Measurements from ENCODE around the gene GOT1. TPM values are rescaled to one million over a fixed set of nuclear protein-coding genes. Genes with fewer than 3 reads are reported as not detected.

Gene GOT1
- total RNA-seq, 1 experiment from 2014 or later, result 35.4 TPM

DNA sequence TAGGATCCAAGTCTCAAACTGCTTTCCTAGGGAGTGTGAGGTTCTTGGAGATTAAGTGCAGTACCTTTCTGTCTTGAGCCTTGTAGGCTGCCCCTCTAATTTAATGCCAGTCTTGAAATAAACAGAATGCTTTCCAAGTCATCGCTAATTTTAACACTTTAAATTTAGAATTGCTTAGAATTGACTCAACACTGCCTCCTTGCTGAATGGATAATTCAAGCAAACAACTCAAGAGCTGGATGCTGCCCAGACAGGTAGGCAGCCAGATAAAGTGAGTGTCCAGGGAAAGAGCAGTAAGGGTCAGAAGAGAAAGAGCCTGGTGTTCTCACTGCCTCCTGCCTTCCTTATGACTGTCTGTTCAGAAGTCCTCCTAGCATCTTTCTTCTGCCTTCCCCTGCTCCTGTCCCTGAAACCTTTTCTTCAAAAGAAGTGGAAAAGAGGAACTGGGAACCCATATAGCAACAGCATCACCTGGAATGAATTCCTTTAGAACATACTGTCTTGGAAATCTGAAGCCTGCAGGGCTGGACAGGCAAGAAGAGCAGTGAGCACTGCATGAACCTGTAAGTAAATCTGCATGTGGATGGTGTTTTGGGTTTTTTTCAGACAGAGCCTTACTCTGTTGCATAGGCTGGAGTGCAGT lies 3.1 kb upstream of the GOT1 start:
- no peak for DNase-seq (ENCODE audit: low spot score)

DNA sequence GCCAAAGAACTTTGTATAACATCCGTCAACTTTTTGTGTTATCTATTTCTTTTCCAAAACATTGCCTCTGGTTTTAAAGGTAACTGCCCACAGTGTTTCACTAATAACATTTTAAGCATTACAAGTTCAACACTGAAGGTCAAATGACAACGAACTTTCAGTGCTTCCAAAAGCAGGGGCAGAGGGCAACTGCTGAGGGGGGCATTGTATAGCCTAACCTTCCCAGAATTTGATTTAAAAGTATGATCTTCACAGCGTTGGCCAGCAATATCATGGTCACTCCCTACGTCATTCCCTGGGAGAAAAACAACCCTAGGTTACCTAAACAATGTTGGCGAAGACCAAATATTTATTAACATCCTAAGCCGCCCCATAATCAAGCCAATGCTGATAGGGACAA lies 2.5 kb upstream of the GOT1 start:
- DNase-seq (ENCODE audit: low spot score), result no peak

DNA sequence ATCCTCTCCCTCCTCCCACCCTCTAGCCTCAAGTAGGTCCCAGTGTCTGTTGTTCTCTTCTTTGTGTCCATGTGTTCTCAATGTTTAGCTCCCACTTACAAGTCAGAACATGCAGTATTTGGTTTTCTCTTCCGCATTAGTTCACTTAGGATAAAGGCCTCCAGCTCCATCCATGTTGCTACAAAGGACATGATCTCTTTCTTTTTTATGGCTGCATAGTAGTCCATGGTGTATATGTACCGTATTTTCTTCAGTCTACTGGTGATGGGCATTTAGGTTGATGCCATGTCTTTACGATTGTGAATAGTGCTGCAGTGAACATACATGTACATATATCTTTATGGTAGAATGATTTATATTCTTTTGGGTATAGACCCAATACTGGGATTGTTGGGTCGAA lies 1.6 kb upstream of the GOT1 start:
- DNase-seq (ENCODE audit: low spot score), result no peak

DNA sequence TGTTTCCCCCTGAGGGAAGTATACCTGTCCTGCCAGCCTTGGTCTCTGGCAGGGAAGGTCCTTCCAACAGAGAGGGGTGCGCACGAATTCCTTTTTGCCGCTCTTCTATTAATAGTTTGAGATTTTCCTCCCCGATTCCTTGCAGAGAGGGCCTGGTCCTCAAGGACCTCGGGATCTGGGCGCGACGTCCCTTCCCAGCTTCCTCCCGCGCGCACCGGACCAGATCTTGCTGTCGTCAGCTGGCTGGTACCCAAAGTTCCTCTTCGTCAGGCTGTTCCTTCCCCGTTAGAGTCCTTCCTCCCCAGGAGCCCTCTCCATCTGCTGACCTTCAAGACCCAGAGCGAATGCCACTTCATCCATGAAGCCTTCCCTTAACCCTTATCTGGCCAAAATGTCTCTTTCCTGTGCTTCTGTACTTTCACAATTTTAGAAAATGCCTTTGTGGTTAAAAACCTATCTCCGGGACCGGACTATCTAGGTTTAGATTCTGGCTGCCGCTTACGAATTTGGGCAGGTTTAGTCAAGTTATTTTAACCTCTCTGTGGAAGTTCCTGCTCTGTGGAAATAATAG lies 851 bp upstream of the GOT1 start:
- peak; percentile 55 for DNase-seq (ENCODE audit: low spot score)

DNA sequence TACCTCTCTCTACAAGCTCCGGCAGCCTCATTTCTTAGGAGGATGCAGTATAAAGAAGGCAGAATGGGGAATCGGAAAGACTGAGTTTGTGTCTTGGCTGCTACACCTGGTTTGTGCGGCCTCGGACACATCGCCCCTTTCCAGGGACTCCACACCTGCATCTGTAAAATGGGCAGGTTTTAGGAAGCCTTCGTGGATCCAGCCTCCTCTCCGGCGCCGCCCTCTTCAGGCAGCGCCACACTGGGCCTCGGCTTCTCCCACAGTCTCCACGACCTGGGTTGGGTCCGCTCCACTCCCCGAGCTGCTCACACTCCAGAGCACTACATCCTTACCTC lies 341 bp downstream of the GOT1 start:
- DNase-seq (ENCODE audit: low spot score), result no peak

DNA sequence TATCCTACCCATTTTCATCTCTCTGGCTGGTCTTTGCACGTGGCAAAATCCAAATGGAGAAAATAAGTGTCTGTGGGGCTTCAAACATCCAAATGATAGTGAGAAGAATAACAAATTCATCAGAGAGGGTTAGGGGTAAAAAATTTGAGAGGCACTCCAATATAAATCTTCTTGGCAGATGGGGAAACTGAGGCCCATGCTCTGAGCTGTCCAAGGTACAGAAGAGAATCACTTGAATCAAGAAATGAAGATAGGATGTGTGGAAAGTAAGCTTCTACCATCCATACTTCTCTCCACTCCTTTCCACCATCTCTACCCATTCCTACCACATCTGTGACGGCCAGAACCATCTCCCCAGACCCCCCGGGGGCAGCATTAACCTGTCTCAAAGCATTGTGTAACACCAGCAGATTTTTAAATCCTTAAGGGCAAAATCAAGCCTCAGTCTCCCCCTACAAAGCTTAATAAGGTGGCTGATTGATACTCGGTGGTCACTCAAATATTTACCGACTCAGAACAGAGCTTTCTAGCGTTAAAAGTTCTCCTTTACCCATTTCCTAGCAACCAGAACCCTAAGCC lies 818 bp downstream of the GOT1 start:
- DNase-seq (ENCODE audit: low spot score), result no peak

DNA sequence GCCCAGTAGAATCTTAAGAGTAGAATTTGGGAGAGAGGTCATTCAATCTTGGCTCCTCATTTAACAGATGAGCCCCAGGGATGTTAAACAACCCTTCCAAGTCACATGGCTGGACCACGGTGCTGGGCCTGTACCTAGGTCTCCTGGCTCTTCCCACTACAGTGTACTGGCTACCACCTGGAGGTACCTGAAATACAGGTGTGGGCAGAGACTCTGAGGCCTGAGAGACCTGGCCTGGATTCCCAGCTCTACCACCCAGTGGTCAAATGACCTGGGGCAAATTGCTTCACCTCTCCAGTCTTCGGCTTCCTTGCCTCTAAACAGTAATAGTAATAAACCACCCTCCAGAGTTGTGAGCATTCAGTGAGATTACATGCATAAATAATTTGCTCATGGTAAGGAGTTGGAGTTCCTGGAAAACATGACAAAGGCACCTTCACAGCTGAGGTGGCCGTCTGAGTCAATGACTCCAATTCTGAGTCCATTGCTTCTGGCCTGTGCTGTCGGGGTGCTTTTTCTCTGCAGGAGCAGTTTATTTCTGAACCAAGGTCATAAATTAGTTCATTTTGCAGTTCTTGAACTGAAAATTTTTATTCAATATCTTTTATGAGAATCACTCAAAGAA lies 2.7 kb downstream of the GOT1 start:
- no peak for DNase-seq (ENCODE audit: low spot score)

DNA sequence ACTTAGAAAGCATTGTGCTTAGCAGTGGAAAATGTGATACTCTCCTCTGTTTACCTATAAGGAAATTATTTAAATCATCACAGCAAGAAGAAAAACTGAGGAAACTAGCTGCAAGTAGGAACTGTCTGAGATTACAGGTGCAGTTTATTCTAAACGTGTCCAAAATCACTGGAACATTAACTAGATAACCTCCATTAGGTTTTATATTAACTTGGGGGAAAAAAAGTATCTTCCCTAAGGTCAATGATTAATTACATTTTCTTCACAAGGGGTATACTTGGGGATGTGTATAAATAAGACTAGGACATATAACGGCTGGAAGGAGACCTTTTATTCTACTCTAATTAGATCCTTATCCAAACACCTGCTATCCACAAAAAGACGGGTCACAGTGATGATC lies 3.7 kb downstream of the GOT1 start:
- no peak for DNase-seq (ENCODE audit: low spot score)

DNA sequence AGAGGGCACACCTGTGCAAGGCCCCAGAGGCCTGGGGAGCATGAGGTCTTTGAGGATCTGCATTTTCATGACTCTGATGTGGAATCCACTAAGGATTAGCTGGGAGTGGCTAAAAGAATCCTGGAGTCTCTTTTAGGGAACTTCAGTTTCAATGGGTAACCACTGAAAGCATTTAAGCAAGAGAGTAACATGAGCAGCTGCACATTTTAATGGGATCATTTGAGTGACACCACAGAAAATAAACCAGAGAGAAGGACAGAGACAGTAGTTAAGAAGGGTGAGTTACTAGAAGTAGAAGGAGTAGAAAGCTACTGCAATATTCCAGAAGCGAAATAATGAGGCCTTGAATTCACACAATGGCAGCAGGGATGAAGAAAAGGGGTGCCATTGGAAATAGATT lies 5.2 kb downstream of the GOT1 start:
- DNase-seq (ENCODE audit: low spot score), result no peak

DNA sequence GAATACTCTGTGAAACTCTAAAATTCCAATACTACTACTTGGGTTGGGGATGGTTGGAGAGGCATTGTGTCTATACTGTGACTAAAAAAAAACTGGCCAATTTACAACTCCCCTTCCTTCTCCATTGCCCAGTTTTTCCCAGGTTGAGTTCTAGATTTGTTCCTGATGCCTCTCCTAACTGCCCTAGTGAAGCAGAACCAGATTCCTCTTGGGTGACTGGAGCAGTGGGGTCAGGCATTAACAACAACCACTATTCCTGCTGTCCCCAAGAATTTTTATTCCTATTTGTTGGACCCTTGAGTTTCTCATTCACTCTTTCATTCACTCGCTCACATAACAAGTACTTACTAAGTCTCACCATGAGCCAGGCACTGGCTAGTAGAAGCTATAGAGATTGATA lies 5.8 kb downstream of the GOT1 start:
- DNase-seq (ENCODE audit: low spot score), result no peak

DNA sequence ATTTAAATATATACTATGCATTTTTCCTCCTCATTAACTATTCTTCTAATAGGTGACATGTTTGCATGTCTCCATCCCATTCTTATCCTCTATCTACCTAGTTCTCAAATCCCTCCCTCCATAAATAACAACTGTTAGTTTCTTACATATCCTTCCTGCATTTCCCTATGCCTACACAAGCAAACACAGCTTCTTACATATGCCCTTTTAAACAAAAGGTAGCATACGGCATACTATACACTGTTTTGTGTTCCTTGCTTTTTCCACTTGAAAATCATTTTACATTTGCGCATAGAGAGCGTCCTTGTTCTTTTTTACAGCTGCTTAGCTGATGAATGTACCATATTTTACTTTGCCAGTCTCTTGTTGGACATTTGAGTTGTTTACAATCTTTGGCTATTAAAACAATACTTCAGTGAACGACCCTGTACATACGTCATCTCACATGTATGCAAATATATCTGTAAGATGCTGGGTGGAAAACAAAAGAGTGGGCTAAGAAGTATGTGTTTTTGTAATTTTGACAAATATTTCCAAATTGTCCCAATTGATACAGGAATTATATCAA lies 7.8 kb downstream of the GOT1 start:
- DNase-seq (ENCODE audit: low spot score), result no peak

DNA sequence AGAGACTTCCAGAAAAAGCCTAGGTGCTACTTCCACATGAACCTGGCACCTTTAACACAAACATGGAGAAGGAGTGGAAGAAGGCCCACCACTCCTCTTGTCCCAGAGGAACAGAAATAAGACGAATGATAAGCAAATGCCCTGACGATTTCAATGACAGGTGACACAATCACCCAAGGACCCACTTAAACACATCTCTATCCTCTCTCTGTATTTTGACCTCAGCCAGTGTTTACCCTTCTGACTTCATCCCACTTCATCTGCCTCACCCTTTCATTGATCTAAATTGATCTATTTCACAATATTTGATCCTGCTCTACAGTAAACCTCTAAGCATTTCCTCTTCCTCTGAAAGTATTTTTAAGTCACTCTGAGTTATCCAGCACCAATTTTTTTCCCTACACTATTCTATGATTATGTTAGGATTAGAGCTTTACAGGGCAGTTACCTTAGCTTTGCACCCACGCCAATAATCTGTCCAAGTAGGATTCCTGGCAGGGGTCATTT lies 9.1 kb downstream of the GOT1 start:
- DNase-seq (ENCODE audit: low spot score), result no peak

DNA sequence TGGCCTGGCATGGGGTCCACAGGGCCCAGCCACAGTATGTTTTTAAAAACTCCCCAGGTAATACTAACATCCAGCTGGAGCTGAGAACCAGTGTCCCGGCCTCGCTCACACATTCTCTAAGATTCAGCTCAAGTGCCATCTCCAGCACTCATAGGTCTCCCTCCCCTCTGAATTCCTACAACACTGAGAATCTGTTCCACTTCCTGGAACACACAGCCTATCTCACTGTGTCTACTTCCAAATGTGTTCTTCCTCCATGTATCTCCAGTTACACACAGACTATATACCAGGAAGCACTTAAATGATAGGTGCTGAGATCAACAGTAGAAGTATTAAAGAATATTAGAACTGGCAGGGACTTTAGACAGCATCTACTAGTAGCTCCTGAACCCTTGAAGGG lies 10.7 kb downstream of the GOT1 start:
- DNase-seq (ENCODE audit: low spot score), result no peak

DNA sequence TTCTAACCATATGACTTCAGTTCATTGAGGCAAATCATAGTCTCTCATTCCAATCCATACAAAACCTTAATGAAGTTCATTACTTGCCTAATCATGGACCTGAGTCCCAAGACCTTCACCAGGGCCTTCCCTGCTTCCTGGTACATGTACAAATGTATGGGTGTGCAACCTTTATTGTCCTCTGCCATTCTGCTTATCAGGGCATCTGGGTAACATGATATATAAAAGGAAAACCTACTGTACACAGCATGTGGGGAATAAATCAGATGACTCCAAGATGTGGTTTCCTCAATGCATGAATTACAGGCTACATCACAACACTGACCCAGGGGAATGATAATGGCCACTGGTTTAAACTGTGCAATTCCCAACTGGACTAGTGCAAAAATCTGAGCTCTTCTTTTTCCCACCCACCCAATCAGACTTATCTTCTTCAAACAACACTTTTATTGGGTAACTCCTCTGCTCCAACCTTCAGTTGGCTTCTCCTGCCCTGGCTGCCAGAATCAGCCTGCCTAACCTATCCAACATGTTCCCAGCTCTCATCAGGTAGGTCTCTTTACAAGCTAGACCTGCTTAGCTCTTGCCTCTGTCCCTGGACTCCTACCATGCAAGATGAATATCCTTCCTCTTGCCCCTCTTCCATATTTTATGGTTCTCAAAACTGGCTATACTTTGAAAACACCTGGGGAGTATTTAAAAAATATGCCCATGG lies 11.4 kb downstream of the GOT1 start:
- no peak for DNase-seq (ENCODE audit: low spot score)

DNA sequence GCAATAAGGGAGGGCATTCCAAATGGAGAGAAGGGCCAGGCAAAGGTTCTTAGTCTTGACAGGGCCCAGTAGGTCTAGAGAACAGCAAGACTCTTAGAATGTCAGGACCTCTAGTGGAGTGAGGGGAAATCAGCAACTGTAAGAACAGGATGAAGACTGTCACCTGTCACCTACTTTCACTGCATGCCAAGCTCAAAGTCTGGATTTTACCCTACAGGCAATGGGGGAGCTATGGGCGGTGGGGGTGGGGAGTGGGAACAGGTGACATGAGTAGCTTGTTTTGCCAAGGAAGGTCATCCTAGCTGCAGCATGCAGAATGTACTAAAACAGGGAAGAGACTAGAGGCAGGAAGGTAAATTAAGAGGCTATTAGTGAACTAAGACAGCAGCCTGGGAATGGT lies 18.3 kb downstream of the GOT1 start:
- no peak for DNase-seq (ENCODE audit: low spot score)

DNA sequence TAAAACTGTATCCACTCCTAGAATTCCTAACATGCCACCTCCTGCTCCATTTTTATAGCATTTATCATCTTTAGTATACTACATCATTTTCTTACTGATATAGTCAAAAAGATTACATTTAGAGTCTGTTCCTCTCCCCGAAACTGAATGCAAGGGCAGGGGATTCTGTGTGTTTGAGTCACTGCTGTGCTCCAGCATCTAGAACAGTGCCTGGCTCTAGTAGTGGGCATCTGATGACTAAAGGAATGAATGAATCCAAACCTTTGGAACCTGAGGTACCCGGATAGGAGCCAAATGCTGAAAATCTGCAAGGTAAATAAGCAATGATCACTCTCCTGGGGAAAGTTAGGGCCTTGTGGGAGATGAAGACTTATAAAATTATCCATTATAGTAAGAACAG lies 18.9 kb downstream of the GOT1 start:
- DNase-seq (ENCODE audit: low spot score), result no peak

DNA sequence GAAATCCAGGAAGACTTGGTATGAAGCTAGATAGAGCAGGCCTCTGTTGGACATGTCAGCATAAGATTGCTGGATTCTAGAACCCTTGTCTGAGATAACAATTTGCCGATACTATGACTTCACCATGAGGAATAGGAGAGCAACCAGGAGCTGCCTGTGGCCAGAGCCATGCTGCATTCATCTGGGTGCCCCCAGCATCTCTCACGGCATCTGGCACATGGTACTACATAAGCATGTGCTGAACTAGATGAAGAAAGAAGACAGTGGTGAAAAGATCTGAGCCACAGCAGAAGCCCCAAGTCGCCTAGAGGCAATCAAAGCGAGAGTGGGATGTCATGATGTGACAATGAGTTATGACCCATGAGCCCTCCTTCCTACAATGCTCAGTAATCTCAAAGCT lies 19.5 kb downstream of the GOT1 start:
- no peak for DNase-seq (ENCODE audit: low spot score)

DNA sequence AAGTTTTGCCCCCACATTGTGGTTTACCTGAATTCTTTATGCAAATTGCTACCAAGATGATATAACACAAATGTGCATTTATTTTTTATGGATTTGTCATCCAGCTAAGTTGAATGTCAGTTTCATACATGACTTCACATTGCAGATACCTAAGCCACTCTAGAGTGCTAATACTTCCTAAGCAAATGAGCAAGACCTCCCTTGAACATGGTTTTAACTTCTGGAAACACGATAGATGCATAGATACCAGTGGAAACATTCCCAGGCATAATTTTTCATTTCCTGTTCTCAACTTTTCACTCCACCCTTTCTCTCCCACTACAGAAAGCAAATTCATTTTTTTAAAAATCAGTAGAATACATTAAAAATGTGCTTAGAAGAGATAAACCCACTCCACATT lies 20.3 kb downstream of the GOT1 start:
- DNase-seq (ENCODE audit: low spot score), result no peak

DNA sequence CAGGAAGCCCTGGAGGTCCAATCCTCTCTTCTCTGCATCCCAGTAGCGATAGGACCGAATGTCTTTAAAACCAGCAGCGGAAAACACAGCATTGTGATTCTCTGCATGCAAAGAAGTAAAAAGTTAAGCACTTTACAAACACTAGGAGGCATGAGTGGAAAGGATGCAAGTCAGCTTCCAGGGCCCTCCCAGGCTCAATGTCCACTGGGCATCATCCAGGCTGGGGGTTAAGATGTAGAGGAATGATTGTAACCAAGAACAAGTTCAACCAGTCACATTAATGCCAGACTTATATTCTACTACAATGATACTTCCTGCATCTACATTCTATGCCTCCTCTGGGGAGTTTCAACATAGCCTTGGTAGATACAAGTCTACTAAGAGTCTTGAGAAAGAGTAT lies 24.3 kb downstream of the GOT1 start:
- DNase-seq (ENCODE audit: low spot score), result no peak

DNA sequence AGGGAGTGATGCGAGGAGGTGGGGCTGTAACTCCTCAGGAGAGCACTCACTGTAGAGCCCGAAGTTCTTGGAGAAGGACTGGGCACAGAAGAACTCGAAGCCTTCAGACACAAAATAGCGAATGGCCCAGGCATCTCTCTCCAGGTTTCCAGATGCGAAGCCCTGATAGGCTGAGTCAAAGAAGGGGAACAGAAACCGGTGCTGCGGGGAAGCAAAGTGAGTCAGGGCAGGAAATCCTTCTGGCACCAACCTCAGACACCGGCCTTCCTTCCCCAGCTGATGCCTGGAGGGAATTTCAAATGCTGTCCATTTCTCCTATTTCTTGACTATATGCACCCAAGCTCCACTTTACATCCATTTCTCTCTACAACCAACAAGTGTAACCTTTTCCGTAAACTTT lies 26.8 kb downstream of the GOT1 start:
- no peak for DNase-seq (ENCODE audit: low spot score)

DNA sequence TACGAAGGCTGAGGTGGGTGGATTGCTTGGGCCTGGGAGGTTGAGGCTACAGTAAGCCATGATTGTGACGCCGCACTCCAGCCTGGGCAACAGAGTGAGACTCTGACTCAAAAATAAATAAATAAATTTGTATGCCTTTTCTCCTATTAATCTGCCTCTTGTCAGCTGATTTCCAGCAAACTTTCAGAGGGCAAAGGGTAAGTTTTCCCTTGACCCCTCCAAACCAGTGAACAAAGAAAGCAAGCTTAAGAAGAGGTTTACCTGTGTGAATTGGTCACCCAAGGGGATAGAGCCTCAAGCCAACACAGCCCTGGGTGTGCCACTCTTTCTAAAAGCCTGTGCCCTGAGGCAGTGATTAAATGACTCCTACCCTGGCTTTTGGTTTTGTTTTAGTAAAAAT lies 30.8 kb downstream of the GOT1 start:
- no peak for DNase-seq (ENCODE audit: low spot score)

DNA sequence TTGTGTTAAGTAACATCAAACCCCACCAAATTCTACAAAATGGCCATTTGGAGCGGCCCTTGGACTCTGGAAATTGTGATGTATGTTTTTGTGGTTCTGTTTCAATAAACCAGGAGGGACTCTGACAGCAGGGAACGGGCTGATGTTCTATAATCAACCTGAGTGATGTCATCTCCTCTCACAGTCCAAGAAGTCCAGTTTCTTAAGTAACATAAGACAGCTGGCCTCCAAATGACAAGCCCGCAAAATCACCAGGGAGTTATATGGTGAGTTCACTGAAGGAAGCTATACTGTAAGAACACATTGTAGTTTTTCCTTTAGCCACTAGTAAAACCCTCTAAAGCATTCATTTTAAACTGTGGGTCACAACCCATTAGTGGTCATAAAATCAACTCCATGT lies 34.0 kb downstream of the GOT1 start:
- peak; percentile 74 for DNase-seq (ENCODE audit: low spot score)

Measured in A172 (cell line).